Naive thymus-derived CD8-positive, alpha-beta T cell (primary cell): ENCODE results near the gene FAM83G. TPM values are rescaled to one million over a fixed set of nuclear protein-coding genes. Genes with fewer than 3 reads are reported as not detected.
"Not testable (repeated sequence)": the region's sequence is repeated elsewhere in the genome, so short reads cannot be mapped to it uniquely, and the experiment has no call there.

Experiments
- ATAC-seq, 2 donors: fragments of 150-1000 bp; cut with Tn5 transposase in 1 of 2; sonication (Bioruptor Pico), chemical (Tn5 transposase) in 1 of 2; 1 replicate in 1 of 2; 2 replicates in 1 of 2; pipeline ENCODE4 v1.10.0; 2021; ENCODE audit warnings: mild to moderate bottlenecking in 2 of 2, moderate library complexity in 2 of 2
- POLR2A ChIA-PET: fragments of 350-600 bp; sonication (Branson Sonifier 250); formaldehyde crosslinking; loops from one replicate; lab custom pipeline; 2021; ENCODE audit warnings: antibody characterized with exemption; lab: Charles Lee
- DNase-seq, 10 donors: peaks; one replicate each; pipeline versions ENCODE4 v3.0.0 to v3.0.0-alpha.2; 2020 to 2022
- H3K27ac Mint-ChIP-seq, 10 donors: one replicate each; pipeline ENCODE4 v1.8.0; 2020 to 2022; ENCODE audit warnings: mild to moderate bottlenecking in 10 of 10, mixed read lengths in 10 of 10, moderate library complexity in 4 of 10, inconsistent platforms in 1 of 10
- H3K27me3 Mint-ChIP-seq, 5 donors: one replicate each; pipeline ENCODE4 v1.8.0; 2021 to 2022; ENCODE audit warnings: mixed read lengths in 5 of 5
- H3K36me3 Mint-ChIP-seq, 3 donors: one replicate each; pipeline ENCODE4 v1.8.0; 2020 to 2022; ENCODE audit warnings: mixed read lengths in 3 of 3, mild to moderate bottlenecking in 2 of 3, inconsistent platforms in 1 of 3
- H3K4me1 Mint-ChIP-seq, 4 donors: one replicate each; pipeline ENCODE4 v1.8.0; 2021 to 2022; ENCODE audit warnings: mixed read lengths in 4 of 4
- H3K4me3 Mint-ChIP-seq, 10 donors: one replicate each; pipeline ENCODE4 v1.8.0; 2020 to 2022; ENCODE audit warnings: mild to moderate bottlenecking in 10 of 10, mixed read lengths in 10 of 10, moderate library complexity in 6 of 10, inconsistent platforms in 1 of 10
- H3K9me3 Mint-ChIP-seq, 9 donors: one replicate each; pipeline ENCODE4 v1.8.0; 2020 to 2022; ENCODE audit warnings: mixed read lengths in 9 of 9, mild to moderate bottlenecking in 3 of 9, inconsistent platforms in 1 of 9, moderate library complexity in 1 of 9
- polyA plus RNA-seq, 3 donors: library from polyadenylated mRNA; unstranded; fragments of 300-500 nt; fragmentation: Illumina TruSeq; gene quantifications; one replicate each; pipeline ENCODE4 v1.2.3, GENCODE V29; 2021
- total RNA-seq, 8 experiments: library from RNA in 2 of 8; stranded (reverse) in 2 of 8; gene quantifications; one replicate each; pipeline ENCODE4 v1.2.3 and lab custom pipeline; 2021 to 2026

The FAM83G gene, protein sequence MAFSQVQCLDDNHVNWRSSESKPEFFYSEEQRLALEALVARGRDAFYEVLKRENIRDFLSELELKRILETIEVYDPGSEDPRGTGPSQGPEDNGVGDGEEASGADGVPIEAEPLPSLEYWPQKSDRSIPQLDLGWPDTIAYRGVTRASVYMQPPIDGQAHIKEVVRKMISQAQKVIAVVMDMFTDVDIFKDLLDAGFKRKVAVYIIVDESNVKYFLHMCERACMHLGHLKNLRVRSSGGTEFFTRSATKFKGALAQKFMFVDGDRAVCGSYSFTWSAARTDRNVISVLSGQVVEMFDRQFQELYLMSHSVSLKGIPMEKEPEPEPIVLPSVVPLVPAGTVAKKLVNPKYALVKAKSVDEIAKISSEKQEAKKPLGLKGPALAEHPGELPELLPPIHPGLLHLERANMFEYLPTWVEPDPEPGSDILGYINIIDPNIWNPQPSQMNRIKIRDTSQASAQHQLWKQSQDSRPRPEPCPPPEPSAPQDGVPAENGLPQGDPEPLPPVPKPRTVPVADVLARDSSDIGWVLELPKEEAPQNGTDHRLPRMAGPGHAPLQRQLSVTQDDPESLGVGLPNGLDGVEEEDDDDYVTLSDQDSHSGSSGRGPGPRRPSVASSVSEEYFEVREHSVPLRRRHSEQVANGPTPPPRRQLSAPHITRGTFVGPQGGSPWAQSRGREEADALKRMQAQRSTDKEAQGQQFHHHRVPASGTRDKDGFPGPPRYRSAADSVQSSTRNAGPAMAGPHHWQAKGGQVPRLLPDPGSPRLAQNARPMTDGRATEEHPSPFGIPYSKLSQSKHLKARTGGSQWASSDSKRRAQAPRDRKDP
- total RNA-seq (1 to 10 TPM; 7.2 to 8.9 TPM), polyA plus RNA-seq (1 to 10 TPM; 1.5 to 3.5 (median 1.9) TPM), total RNA-seq (lab: John Stamatoyannopoulos, UW) (6.4 to 88.9 (median 80.2) reads per million in 6 experiments)

DNA sequence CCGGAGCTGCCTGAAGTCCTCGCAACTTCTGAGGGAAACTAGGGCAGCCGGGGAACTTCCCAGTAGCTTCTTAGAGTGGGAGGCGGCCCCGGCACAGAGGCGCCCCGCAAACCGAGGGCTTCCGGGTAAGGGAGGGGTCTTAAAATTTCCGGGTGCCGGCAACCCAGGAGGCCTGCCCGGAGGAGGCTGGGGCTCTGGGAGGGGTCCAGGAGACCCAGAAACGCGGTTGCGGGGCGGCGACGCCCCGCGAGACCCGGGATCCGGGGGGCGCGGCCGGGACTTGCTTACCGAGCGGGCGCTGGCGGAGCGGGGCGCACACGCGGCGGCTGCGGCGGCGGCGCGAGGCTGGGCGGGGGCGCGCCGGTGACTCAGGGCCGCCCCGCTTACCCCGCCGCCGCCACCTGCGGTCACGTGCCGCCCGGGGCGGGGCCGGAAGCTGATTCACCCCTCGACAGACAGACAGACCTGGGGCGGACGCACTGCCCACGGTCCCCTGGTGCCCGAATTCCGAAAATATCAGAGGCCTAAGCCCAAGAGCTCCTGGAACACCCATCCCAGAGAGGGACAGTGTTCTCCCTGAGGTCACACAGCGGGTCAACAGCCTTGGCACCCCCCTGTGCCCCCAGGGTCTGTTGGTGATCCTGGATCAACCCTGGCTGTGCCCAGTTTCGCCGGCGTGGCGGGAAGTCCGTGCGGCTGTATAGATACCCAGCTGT, at the start of gene FAM83G:
FAM83G (minus strand) TSS at position 344 of the 716 bp plus-strand sequence. CDS start 723 bp downstream, outside the sequence.
- Mint-ChIP-seq H3K9me3 (no peaks in the 10 kb centered on the region), H3K27ac (peak within 1 kb of the TSS; percentile 55 to 97 (median 91)), H3K4me3 (peak within 1 kb of the TSS; percentile 79 to 95 (median 88)), H3K4me1 (peaks cover 11 to 47% (median 40%) of the 10 kb centered on the region in 4 donors), H3K27me3 (no peaks in the 10 kb centered on the region), H3K36me3 (no peaks in the 10 kb centered on the region)
- DNase-seq (peak; percentile 61 to 89 (median 76)), ATAC-seq (peak; percentile 79 to 80)
- POLR2A ChIA-PET = interaction anchor here (1.0 to 1.8 kb wide), 3 partner anchors 14 to 19 kb away, joined by 3 to 13 read pairs (median 5); no protein-coding TSS in a partner anchor

DNA sequence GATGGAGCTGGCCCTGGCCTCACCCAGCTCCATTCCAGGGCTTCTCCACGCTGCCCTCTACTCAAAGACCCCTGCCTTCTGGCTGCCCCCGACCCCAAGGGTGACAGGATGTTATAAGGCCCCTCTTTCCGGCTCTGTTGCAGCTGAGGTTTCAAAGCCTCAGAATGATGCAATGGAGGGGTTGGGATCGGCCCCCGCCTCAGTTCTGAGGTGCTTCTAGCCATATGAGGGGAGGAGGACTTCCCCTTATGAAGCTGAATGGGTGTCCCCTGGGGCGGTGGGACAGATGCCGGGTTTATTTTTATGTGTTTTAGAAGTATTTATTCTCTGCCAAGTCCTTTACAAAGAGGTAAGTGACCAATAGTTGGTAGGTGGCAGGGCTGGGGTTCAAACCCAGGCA, 44.3 kb upstream of the FAM83G start:
- H3K9me3 Mint-ChIP-seq, H3K4me3 Mint-ChIP-seq, H3K4me1 Mint-ChIP-seq, H3K27me3 Mint-ChIP-seq, H3K36me3 Mint-ChIP-seq, H3K27ac Mint-ChIP-seq, POLR2A ChIA-PET: not testable (repeated sequence)
- ATAC-seq = peak; percentile 38 to 39
- DNase-seq = peak in 4 of 10 donors; percentile 10 to 34 (median 23)

DNA sequence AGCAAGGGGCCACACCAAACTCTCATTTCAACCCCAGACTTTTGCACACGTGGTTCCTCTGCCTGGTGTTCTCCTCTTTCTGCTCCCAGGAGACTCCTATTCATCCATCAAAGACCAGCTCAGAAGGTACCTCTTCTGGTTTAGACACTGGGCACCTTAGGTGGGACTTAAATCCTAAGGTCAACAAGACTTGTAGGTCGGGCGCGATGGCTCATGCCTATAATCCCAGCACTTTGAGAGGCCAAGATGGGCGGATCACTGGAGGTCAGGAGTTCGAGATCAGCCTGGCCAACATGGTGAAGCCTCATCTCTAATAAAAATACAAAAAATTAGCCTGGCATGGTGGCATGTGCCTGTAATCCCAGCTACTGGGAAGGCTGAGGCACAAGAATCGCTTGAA, 42.9 kb upstream of the FAM83G start:
- H3K9me3 Mint-ChIP-seq, H3K4me1 Mint-ChIP-seq, H3K36me3 Mint-ChIP-seq, H3K27me3 Mint-ChIP-seq, H3K4me3 Mint-ChIP-seq, ATAC-seq, POLR2A ChIA-PET, H3K27ac Mint-ChIP-seq: not testable (repeated sequence)
- peak in 1 of 10 donors; percentile 6 for DNase-seq

DNA sequence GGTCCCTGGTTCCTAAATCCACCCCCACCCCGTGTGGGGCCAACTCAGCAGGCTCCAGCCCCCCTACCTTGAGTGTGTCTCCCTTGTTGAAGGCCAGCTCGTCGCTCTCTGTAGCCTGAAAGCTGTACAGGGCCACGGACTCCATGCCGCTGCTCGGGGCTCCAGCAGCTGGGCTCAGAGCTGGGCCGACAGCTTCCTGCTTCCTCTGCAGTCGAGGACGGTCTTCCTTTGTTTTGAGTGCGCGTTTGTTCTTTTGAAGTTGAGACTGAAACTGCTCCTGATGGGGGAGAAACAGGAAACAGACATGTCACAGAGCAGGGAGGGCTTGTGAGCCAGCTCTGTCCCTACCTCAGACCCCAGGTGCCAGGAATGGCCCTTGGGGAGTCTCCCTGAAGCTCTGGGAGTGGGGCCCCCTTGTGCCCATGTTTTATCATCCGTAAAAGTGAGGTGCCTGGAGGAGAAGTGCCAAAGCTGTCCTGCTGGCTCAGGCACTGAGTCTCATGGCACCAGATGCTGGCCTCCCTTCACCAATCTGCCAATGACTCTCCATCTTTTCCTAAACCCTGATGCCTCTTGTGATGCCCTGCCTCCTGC, 42.3 kb upstream of the FAM83G start, which contains the start of gene GRAP:
GRAP (minus strand) TSS at position 176 of the 594 bp plus-strand sequence; CDS start at position 145, 31 bp downstream.
- H3K4me3 Mint-ChIP-seq, H3K27me3 Mint-ChIP-seq, DNase-seq, H3K36me3 Mint-ChIP-seq, H3K27ac Mint-ChIP-seq, H3K4me1 Mint-ChIP-seq, H3K9me3 Mint-ChIP-seq, POLR2A ChIA-PET: not testable (repeated sequence)
- peak; percentile 83 to 90 for ATAC-seq

DNA sequence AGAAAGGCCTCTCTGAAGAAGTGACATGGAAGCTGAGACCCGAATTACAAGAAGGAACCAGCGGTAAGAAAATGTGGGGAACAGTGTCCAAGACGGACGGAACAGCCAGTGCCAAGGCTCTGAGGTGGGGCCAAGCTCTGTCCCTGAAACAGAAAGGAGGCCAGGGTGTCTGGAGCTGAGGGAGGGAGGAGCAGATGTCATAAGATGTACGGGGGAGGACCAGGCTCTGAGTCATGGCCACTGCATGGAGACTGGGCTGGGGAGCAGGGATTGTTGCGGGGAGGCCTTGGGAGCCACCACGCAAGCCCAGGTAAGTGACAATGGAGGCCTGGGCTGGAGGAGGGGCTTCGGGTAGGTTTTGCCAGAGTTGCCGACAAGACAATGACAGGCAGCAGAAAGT, 40.1 kb upstream of the FAM83G start:
- ATAC-seq, H3K36me3 Mint-ChIP-seq, POLR2A ChIA-PET, H3K4me3 Mint-ChIP-seq, DNase-seq, H3K4me1 Mint-ChIP-seq, H3K9me3 Mint-ChIP-seq, H3K27me3 Mint-ChIP-seq, H3K27ac Mint-ChIP-seq: not testable (repeated sequence)

DNA sequence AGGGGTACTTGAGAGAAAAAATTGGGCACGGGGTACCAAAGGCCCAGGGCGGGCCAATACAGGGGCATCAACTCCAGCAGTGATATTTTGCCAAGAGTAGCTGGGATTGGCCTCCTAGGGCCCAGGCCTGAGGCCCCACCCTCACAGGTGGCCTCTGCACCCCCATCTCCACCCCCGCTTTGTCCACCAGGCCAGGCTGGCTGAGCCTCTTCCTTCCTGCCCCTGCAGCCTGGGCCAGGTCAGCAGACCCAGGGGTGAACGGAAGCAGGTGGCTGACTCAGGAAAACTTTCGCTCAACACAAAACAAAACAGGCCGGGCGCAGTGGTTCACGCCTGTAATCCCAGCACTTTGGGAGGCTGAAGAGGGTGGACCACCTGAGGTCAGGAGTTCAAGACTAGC, 38.5 kb upstream of the FAM83G start:
- H3K4me3 Mint-ChIP-seq, DNase-seq, H3K4me1 Mint-ChIP-seq, H3K36me3 Mint-ChIP-seq, H3K27ac Mint-ChIP-seq, ATAC-seq, H3K9me3 Mint-ChIP-seq, H3K27me3 Mint-ChIP-seq, POLR2A ChIA-PET: not testable (repeated sequence)

DNA sequence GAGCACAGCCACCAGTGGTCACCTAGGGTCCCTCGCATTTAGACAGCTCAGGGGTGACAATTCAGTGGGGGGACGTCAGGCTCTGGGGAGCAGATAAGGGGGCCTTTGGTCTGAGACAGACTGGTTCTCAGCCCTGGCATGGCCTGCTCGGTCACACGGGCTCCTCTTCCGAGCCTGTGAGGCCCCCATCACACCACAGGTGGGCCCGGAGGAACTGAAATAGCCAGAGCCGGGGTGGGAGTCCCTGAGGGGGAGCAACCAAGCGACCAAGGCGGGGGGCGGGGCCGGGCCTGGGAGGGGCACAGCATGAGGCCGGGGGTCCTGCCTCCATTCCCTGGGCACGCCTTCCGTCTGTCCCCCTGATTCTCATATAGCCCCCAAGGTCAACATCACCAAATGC, 37.8 kb upstream of the FAM83G start:
- ATAC-seq, H3K27me3 Mint-ChIP-seq, H3K4me3 Mint-ChIP-seq, H3K4me1 Mint-ChIP-seq, H3K27ac Mint-ChIP-seq, DNase-seq, H3K36me3 Mint-ChIP-seq, H3K9me3 Mint-ChIP-seq, POLR2A ChIA-PET: not testable (repeated sequence)

DNA sequence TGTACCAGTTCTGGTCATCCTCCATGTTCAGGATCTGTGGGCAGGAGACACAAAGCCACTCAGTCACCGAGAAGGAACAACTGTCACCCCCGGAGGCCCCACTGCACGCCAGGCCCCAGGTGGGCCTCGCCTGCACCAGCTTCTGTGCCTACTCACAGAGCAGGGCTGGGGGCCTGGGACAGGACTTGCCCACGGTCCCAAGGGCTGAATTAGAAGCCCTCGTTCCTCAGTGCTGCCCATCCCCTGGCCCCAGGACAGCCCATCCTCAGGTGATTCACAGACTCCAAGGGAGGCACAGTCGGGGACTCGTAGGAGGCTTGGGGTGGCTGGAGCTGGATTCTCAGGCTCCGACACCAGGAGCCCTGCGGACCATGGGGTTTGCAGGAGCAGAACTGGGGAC, 37.3 kb upstream of the FAM83G start:
- ATAC-seq, POLR2A ChIA-PET, H3K4me1 Mint-ChIP-seq, H3K4me3 Mint-ChIP-seq, H3K27me3 Mint-ChIP-seq, H3K27ac Mint-ChIP-seq, H3K9me3 Mint-ChIP-seq, DNase-seq, H3K36me3 Mint-ChIP-seq: not testable (repeated sequence)

DNA sequence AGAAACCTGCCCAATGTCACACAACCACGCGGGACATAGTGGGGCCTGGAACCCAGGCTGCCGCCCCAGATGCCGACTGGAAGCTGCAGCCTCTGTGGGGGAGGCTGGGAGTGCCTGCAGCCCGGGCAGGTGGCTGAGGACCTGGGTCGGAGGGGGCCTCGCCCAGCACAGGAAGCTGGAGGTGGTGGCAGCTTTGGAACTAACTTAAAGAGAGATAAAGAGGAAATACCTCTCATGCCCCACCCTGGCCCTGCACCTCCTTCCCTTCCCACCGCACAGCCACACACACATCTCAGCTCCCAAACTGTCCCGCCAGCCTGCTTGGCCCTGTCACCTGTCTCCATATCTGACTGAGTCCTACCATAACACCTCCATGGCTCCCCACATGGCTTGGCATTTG, 35.8 kb upstream of the FAM83G start:
- ATAC-seq = peak; percentile 36 to 55
- H3K27ac Mint-ChIP-seq, POLR2A ChIA-PET, H3K27me3 Mint-ChIP-seq, H3K4me1 Mint-ChIP-seq, DNase-seq, H3K9me3 Mint-ChIP-seq, H3K36me3 Mint-ChIP-seq: not testable (repeated sequence)
- H3K4me3 Mint-ChIP-seq = peak overlapping the region in 1 of 10 donors; percentile 57

DNA sequence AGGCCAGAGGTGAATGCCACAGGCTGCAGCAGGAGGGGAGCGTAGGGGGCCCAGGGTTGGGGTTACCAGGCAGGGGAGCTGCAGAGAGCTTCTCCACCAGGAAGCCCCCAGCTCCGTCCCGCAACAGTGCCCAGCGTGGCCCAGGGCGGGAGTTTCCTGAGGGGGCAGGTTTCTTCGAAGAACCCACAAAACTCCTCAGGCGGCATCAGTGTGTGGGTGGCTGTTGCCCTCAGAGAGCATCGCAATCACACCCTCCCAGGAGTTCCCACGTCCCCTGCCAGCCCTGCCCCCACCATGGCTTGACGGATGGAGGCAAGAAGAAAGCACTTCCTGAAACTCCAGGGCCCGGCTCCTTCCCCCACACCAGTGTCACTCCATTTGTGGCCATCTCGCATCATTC, 34.2 kb upstream of the FAM83G start:
- H3K9me3 Mint-ChIP-seq, H3K27ac Mint-ChIP-seq, DNase-seq, H3K4me3 Mint-ChIP-seq, H3K36me3 Mint-ChIP-seq, H3K27me3 Mint-ChIP-seq, POLR2A ChIA-PET, H3K4me1 Mint-ChIP-seq: not testable (repeated sequence)
- ATAC-seq = peak; percentile 34 to 38

DNA sequence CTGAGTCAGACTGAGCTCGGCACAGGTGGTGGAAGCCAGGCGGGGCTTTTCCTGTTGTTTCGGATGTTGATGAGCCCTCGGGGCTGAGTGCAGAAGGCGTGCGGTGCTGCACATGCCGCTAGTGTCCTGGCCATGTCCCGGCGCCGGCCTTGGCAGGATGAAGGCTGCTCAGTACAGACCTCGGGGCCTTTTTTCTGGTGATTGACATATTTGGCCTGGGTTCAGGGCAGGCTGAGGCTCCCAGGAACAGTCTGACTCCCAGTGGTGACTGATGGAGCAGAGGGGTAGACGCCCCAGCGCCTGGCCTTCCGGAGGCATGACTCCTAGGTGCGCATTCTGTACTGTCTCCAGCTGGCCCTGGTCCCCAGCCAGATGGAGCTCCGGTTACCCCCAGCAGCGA, 33.4 kb upstream of the FAM83G start:
- H3K27me3 Mint-ChIP-seq, POLR2A ChIA-PET, H3K9me3 Mint-ChIP-seq, H3K4me1 Mint-ChIP-seq, H3K36me3 Mint-ChIP-seq, DNase-seq, H3K27ac Mint-ChIP-seq, H3K4me3 Mint-ChIP-seq: not testable (repeated sequence)
- peak; percentile 36 to 60 for ATAC-seq

DNA sequence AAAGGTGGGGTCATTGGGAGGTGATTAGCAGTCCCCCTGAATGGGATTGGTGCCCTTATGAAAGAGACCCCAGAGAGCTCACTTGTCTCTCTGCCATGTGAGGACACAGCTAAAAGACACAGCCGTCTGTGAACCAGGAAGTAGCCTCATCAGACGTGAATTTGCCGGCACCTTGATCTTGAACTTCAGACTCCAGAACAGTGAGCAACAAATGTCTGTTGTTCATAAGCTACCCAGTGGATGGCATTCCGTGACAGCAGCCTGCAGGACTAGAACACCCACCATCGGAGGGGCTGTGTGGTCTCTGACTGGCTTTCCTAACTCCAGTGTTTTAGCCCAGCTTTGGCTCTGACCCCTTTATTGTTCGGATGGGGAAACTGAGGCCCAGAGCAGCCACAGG, 33.0 kb upstream of the FAM83G start:
- H3K4me1 Mint-ChIP-seq, H3K36me3 Mint-ChIP-seq, DNase-seq, H3K9me3 Mint-ChIP-seq, H3K27me3 Mint-ChIP-seq, H3K4me3 Mint-ChIP-seq, H3K27ac Mint-ChIP-seq, POLR2A ChIA-PET: not testable (repeated sequence)
- peak; percentile 66 to 72 for ATAC-seq
